Neural cell (in vitro differentiated cells): ENCODE results near the gene SLC35G6. TPM values are rescaled to one million over a fixed set of nuclear protein-coding genes. Genes with fewer than 3 reads are reported as not detected.

Experiments used
- H2AFZ ChIP-seq: fragments of 200-600, 300-800 bp; sonication (generic), shearing (Covaris generic); 2 replicates; pipeline ENCODE4 v1.6.0; 2014; ENCODE audit warnings: low read depth, mild to moderate bottlenecking, antibody characterized with exemption, low read length, moderate library complexity
- H3F3A ChIP-seq: fragments of 200-600 bp; shearing (Covaris generic); 2 replicates; pipeline ENCODE4 v1.6.1; 2016; ENCODE audit warnings: mild to moderate bottlenecking, moderate library complexity, mixed read lengths, antibody characterized with exemption, low read length; ENCODE audit not compliant: insufficient read depth, poor library complexity, severe bottlenecking
- H3K27ac ChIP-seq: fragments of 200-600, 300-800 bp; sonication (generic), shearing (Covaris generic); 2 replicates; pipeline ENCODE4 v1.5.1; 2014; ENCODE audit warnings: mild to moderate bottlenecking, low read length, moderate library complexity
- H3K27me3 ChIP-seq: fragments of 300-800, 200-600 bp; sonication (generic), shearing (Covaris generic); 2 replicates; pipeline ENCODE4 v1.6.0; 2014; ENCODE audit warnings: mild to moderate bottlenecking, low read depth, low read length, moderate library complexity; ENCODE audit not compliant: insufficient read depth
- H3K36me3 ChIP-seq: fragments of 300-800, 200-600 bp; sonication (generic), shearing (Covaris generic); 2 replicates; pipeline ENCODE4 v1.5.1; 2014; ENCODE audit warnings: mild to moderate bottlenecking, antibody characterized with exemption, low read length, moderate library complexity; ENCODE audit not compliant: insufficient read depth
- H3K4me2 ChIP-seq: fragments of 300-800, 200-600 bp; sonication (generic), shearing (Covaris generic); 2 replicates; pipeline ENCODE4 v1.6.0; 2014; ENCODE audit warnings: mild to moderate bottlenecking, low read length
- H3K4me3 ChIP-seq: fragments of 300-800, 200-600 bp; sonication (generic), shearing (Covaris generic); 2 replicates; pipeline ENCODE4 v1.5.1; 2014; ENCODE audit warnings: mild to moderate bottlenecking, low read length, moderate library complexity
- H3K79me2 ChIP-seq: fragments of 200-600 bp; shearing (Covaris generic); replicated peaks from 2 replicates; pipeline ENCODE4 v1.6.0; 2014; ENCODE audit warnings: mild to moderate bottlenecking, low read length, moderate library complexity; ENCODE audit not compliant: insufficient read depth
- H3K9ac ChIP-seq: fragments of 300-800, 200-600 bp; sonication (generic), shearing (Covaris generic); 2 replicates; pipeline ENCODE4 v1.6.1; 2016; ENCODE audit warnings: mild to moderate bottlenecking, low read length, mixed read lengths
- H3K9me2 ChIP-seq: fragments of 200-600 bp; shearing (Covaris generic); 2 replicates; pipeline ENCODE4 v1.6.1; 2016; ENCODE audit warnings: mild to moderate bottlenecking, low read length, mixed read lengths; ENCODE audit not compliant: insufficient read depth
- H3K9me3 ChIP-seq: fragments of 200-600, 300-800 bp; sonication (generic), shearing (Covaris generic); 2 replicates; pipeline ENCODE4 v1.6.1; 2016; ENCODE audit warnings: mild to moderate bottlenecking, mixed run types, low read length, moderate library complexity, mixed read lengths
- H4K20me1 ChIP-seq: fragments of 200-600 bp; shearing (Covaris generic); 2 replicates; pipeline ENCODE4 v1.6.1; 2016; ENCODE audit warnings: mild to moderate bottlenecking, mixed run types; ENCODE audit not compliant: insufficient read depth
- CTCF ChIP-seq: fragments of 450-650 bp; IDR thresholded peaks from 2 replicates; pipeline ENCODE4 v1.5.1; 2014; ENCODE audit warnings: antibody characterized with exemption, mild to moderate bottlenecking, moderate library complexity; ENCODE audit not compliant: poor library complexity, severe bottlenecking
- EP300 ChIP-seq: fragments of 450-650 bp; conservative IDR thresholded peaks from 2 replicates; pipeline ENCODE4 v1.6.1; 2014; ENCODE audit warnings: antibody characterized with exemption, mild to moderate bottlenecking, moderate library complexity; ENCODE audit not compliant: poor library complexity, severe bottlenecking
- EZH2 ChIP-seq: fragments of 200-600, 300-800 bp; shearing (Covaris generic), sonication (generic); IDR thresholded peaks from 2 replicates; pipeline ENCODE4 v1.6.1; 2014; ENCODE audit warnings: antibody characterized with exemption, low read length, borderline replicate concordance, mild to moderate bottlenecking; ENCODE audit not compliant: insufficient read depth, poor library complexity, severe bottlenecking
- MXI1 ChIP-seq: fragments of 450-650 bp; conservative IDR thresholded peaks from 2 replicates; pipeline ENCODE4 v1.6.1; 2014; ENCODE audit warnings: antibody characterized with exemption, mild to moderate bottlenecking; ENCODE audit not compliant: poor library complexity, severe bottlenecking
- POLR2AphosphoS5 ChIP-seq: IDR thresholded peaks from 2 replicates; pipeline ENCODE4 v1.6.1; 2012
- RAD21 ChIP-seq: fragments of 450-650 bp; conservative IDR thresholded peaks from 2 replicates; pipeline ENCODE4 v1.6.1; 2014; ENCODE audit warnings: antibody characterized with exemption, mild to moderate bottlenecking, moderate library complexity
- REST ChIP-seq: IDR thresholded peaks from 2 replicates; pipeline ENCODE4 v1.6.1; 2012; ENCODE audit warnings: borderline replicate concordance
- SMC3 ChIP-seq: fragments of 450-650 bp; conservative IDR thresholded peaks from 2 replicates; pipeline ENCODE4 v1.6.1; 2014; ENCODE audit warnings: antibody characterized with exemption, mild to moderate bottlenecking, moderate library complexity; ENCODE audit not compliant: poor library complexity
- TAF1 ChIP-seq: IDR thresholded peaks from 2 replicates; pipeline ENCODE4 v1.6.1; 2012; ENCODE audit warnings: low read depth
- polyA plus RNA-seq: library from polyadenylated mRNA; depleted of rRNA; stranded (reverse); fragments of >200 nt; gene quantifications from 2 replicates; pipeline ENCODE4 v1.2.3, GENCODE V29; 2014

Gene SLC35G6
- polyA plus RNA-seq, 1 donor from 2014 or later, result not detected

GRCh38 chr17:7484919-7485377, 3.7 kb downstream of the SLC35G6 start:
- Histone ChIP-seq H3K4me3 (peak overlapping the region; percentile 96), H3K9me3 (no peaks in the 10 kb centered on the region), H3K36me3 (no peaks in the 10 kb centered on the region), H4K20me1 (no peaks in the 10 kb centered on the region), H3F3A (no peaks in the 10 kb centered on the region), H3K27me3 (no peaks in the 10 kb centered on the region), H3K9me2 (no peaks in the 10 kb centered on the region), H3K4me2 (peak overlapping the region; percentile 85), H2AFZ (peak overlapping the region; percentile 33), H3K9ac (peak overlapping the region; percentile 98), H3K27ac (peak overlapping the region; percentile 100), H3K79me2 (peaks cover 58% of the 10 kb centered on the region)
- TF ChIP-seq MXI1, result no peak
- no peak for TF ChIP-seq EZH2
- TF ChIP-seq CTCF, result no peak
- peak; percentile 59 for TF ChIP-seq SMC3
- no peak for TF ChIP-seq RAD21

GRCh38 chr17:7486181-7486580, 4.9 kb downstream of the SLC35G6 start:
- no peaks in the 10 kb centered on the region for H3K36me3 ChIP-seq
- no peak overlapping the region for H2AFZ ChIP-seq
- no peaks in the 10 kb centered on the region for H3K27me3 ChIP-seq
- H4K20me1 ChIP-seq, result no peaks in the 10 kb centered on the region
- peak overlapping the region; percentile 61 for H3K4me2 ChIP-seq
- no peak for TF ChIP-seq CTCF
- no peak for TF ChIP-seq EP300
- TF ChIP-seq SMC3, result no peak
- no peak for TF ChIP-seq EZH2
- TF ChIP-seq TAF1, result no peak
- no peak for TF ChIP-seq MXI1
- TF ChIP-seq POLR2AphosphoS5, result no peak
- no peak for TF ChIP-seq REST
- TF ChIP-seq RAD21, result no peak
- H3K4me3 ChIP-seq, result peak overlapping the region; percentile 96
- no peak overlapping the region for H3K27ac ChIP-seq
- H3F3A ChIP-seq, result no peaks in the 10 kb centered on the region
- no peaks in the 10 kb centered on the region for H3K9me2 ChIP-seq
- H3K9ac ChIP-seq, result no peak overlapping the region
- peaks cover 63% of the 10 kb centered on the region for H3K79me2 ChIP-seq
- no peaks in the 10 kb centered on the region for H3K9me3 ChIP-seq
